Measurements from ENCODE around the gene MYZAP. TPM values are rescaled to one million over a fixed set of nuclear protein-coding genes. Genes with fewer than 3 reads are reported as not detected.

The MYZAP gene
- polyA plus RNA-seq, 1 donor from 2014 or later: not detected

DNA sequence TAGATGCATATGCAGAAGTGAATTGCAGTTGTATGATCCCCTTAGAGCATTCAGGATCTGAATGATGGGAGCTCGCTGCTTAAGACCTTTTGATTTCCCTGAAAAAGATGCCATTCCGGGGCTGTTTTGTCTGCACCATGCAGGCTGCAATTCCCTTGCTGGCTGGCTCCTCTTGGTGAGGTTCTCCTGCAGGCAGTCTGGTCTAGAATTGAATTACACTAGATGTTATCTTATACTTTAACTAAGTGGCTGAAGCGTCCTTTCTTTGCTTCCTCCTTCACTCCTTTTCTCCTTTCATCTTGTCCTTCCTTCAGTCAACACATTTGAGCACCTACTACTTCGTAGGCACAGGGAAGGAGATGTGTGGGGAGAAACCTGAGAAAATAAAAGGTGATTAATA lies 18.6 kb upstream of the MYZAP start:
- no peaks in the 10 kb centered on the region for H3K9me3 ChIP-seq (ENCODE audit: low read length)
- H3K9ac ChIP-seq (ENCODE audit: low read length): no peak overlapping the region
- H4K20me1 ChIP-seq (ENCODE audit: insufficient read depth): no peaks in the 10 kb centered on the region
- H3K27me3 ChIP-seq (ENCODE audit: insufficient read depth, low read depth, low read length): no peaks in the 10 kb centered on the region
- H3K79me2 ChIP-seq (replicated peaks; ENCODE audit: insufficient read depth, low read length): no peaks in the 10 kb centered on the region
- TF ChIP-seq SMC3 (conservative IDR thresholded peaks at IDR 0.05; ENCODE audit: poor library complexity): no peak
- no peak for TF ChIP-seq POLR2AphosphoS5 (IDR thresholded peaks at IDR 0.05)
- TF ChIP-seq, protein P1, sequence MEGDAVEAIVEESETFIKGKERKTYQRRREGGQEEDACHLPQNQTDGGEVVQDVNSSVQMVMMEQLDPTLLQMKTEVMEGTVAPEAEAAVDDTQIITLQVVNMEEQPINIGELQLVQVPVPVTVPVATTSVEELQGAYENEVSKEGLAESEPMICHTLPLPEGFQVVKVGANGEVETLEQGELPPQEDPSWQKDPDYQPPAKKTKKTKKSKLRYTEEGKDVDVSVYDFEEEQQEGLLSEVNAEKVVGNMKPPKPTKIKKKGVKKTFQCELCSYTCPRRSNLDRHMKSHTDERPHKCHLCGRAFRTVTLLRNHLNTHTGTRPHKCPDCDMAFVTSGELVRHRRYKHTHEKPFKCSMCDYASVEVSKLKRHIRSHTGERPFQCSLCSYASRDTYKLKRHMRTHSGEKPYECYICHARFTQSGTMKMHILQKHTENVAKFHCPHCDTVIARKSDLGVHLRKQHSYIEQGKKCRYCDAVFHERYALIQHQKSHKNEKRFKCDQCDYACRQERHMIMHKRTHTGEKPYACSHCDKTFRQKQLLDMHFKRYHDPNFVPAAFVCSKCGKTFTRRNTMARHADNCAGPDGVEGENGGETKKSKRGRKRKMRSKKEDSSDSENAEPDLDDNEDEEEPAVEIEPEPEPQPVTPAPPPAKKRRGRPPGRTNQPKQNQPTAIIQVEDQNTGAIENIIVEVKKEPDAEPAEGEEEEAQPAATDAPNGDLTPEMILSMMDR (IDR thresholded peaks at IDR 0.05; ENCODE audit: poor library complexity, severe bottlenecking): no peak
- TF ChIP-seq MXI1 (conservative IDR thresholded peaks at IDR 0.05; ENCODE audit: poor library complexity, severe bottlenecking): no peak
- TF ChIP-seq EZH2 (IDR thresholded peaks at IDR 0.05; ENCODE audit: borderline replicate concordance, insufficient read depth, low read length, poor library complexity, severe bottlenecking): no peak
- no peak for TF ChIP-seq TAF1 (IDR thresholded peaks at IDR 0.05; ENCODE audit: low read depth)
- no peaks in the 10 kb centered on the region for H3F3A ChIP-seq (ENCODE audit: insufficient read depth, low read length, poor library complexity, severe bottlenecking)
- H3K4me3 ChIP-seq (ENCODE audit: low read length): no peak overlapping the region
- H3K27ac ChIP-seq (ENCODE audit: low read length): no peak overlapping the region
- no peak overlapping the region for H3K4me2 ChIP-seq (ENCODE audit: low read length)
- H2AFZ ChIP-seq (ENCODE audit: low read depth, low read length): no peak overlapping the region
- H3K9me2 ChIP-seq (ENCODE audit: insufficient read depth, low read length): no peaks in the 10 kb centered on the region
- H3K36me3 ChIP-seq (ENCODE audit: insufficient read depth, low read length): no peaks in the 10 kb centered on the region

DNA sequence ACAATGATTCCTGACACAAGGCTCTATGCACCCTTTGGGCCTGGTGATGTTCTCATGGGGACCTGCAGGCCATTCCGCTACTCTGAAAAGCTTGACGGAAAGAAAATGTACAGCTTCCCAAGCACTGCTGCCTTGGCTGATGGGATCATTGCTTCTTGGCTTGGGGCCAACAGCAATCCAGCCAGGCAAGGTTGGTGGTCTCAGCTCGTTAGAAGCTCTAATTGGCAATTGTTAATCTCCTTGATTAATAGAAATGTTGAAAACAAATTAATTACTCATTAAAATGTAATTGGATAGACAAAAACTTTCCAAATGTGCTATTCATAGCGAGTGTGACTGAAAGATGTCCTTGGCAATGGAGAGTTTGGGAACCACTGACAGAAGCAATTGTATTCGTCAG lies 16.3 kb upstream of the MYZAP start:
- no peak overlapping the region for H3K4me3 ChIP-seq (ENCODE audit: low read length)
- no peaks in the 10 kb centered on the region for H3K9me2 ChIP-seq (ENCODE audit: insufficient read depth, low read length)
- H3K4me2 ChIP-seq (ENCODE audit: low read length): no peak overlapping the region
- H3K36me3 ChIP-seq (ENCODE audit: insufficient read depth, low read length): no peaks in the 10 kb centered on the region
- H3K9ac ChIP-seq (ENCODE audit: low read length): no peak overlapping the region
- no peaks in the 10 kb centered on the region for H3K9me3 ChIP-seq (ENCODE audit: low read length)
- no peaks in the 10 kb centered on the region for H3K27me3 ChIP-seq (ENCODE audit: insufficient read depth, low read depth, low read length)
- H2AFZ ChIP-seq (ENCODE audit: low read depth, low read length): no peak overlapping the region
- no peak overlapping the region for H3K27ac ChIP-seq (ENCODE audit: low read length)
- no peak for TF ChIP-seq EZH2 (IDR thresholded peaks at IDR 0.05; ENCODE audit: borderline replicate concordance, insufficient read depth, low read length, poor library complexity, severe bottlenecking)
- TF ChIP-seq RAD21 (conservative IDR thresholded peaks at IDR 0.05): no peak
- TF ChIP-seq MXI1 (conservative IDR thresholded peaks at IDR 0.05; ENCODE audit: poor library complexity, severe bottlenecking): no peak
- TF ChIP-seq TAF1 (IDR thresholded peaks at IDR 0.05; ENCODE audit: low read depth): no peak
- TF ChIP-seq EP300 (conservative IDR thresholded peaks at IDR 0.05; ENCODE audit: poor library complexity, severe bottlenecking): no peak
- TF ChIP-seq, protein P2, sequence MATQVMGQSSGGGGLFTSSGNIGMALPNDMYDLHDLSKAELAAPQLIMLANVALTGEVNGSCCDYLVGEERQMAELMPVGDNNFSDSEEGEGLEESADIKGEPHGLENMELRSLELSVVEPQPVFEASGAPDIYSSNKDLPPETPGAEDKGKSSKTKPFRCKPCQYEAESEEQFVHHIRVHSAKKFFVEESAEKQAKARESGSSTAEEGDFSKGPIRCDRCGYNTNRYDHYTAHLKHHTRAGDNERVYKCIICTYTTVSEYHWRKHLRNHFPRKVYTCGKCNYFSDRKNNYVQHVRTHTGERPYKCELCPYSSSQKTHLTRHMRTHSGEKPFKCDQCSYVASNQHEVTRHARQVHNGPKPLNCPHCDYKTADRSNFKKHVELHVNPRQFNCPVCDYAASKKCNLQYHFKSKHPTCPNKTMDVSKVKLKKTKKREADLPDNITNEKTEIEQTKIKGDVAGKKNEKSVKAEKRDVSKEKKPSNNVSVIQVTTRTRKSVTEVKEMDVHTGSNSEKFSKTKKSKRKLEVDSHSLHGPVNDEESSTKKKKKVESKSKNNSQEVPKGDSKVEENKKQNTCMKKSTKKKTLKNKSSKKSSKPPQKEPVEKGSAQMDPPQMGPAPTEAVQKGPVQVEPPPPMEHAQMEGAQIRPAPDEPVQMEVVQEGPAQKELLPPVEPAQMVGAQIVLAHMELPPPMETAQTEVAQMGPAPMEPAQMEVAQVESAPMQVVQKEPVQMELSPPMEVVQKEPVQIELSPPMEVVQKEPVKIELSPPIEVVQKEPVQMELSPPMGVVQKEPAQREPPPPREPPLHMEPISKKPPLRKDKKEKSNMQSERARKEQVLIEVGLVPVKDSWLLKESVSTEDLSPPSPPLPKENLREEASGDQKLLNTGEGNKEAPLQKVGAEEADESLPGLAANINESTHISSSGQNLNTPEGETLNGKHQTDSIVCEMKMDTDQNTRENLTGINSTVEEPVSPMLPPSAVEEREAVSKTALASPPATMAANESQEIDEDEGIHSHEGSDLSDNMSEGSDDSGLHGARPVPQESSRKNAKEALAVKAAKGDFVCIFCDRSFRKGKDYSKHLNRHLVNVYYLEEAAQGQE (IDR thresholded peaks at IDR 0.05; ENCODE audit: borderline replicate concordance): no peak
- TF ChIP-seq SMC3 (conservative IDR thresholded peaks at IDR 0.05; ENCODE audit: poor library complexity): no peak
- TF ChIP-seq POLR2AphosphoS5 (IDR thresholded peaks at IDR 0.05): no peak
- TF ChIP-seq, protein P1 (IDR thresholded peaks at IDR 0.05; ENCODE audit: poor library complexity, severe bottlenecking): no peak
- no peaks in the 10 kb centered on the region for H4K20me1 ChIP-seq (ENCODE audit: insufficient read depth)
- H3F3A ChIP-seq (ENCODE audit: insufficient read depth, low read length, poor library complexity, severe bottlenecking): no peaks in the 10 kb centered on the region
- H3K79me2 ChIP-seq (replicated peaks; ENCODE audit: insufficient read depth, low read length): no peaks in the 10 kb centered on the region
